Cardiac septum (tissue), 1 donor: Measurements from ENCODE around the gene TTC3. TPM values are rescaled to one million over a fixed set of nuclear protein-coding genes. Genes with fewer than 3 reads are reported as not detected.
"Not testable (repeated sequence)": the region's sequence is repeated elsewhere in the genome, so short reads cannot be mapped to it uniquely, and the experiment has no call there.

Experiments
- DNase-seq: peaks from one replicate; pipeline ENCODE4 v3.0.0-alpha.2; 2020; ENCODE audit warnings: low spot score
- intact Hi-C: fragments of 100-400 bp; cut with DNase I; formaldehyde crosslinking; loops from one replicate; pipeline ENCODE4 v1.14.0; 2022
- total RNA-seq: library from RNA; stranded (reverse); fragmentation: NEBNext Ultra II Directional; extraction: Animal tissue kit (Norgen Biotek cat#: 25700); gene quantifications from one replicate; pipeline ENCODE4 v1.2.1, GENCODE V29; 2021
- donor health status: DM: no; HTN: no; CAD: no.

Gene TTC3
- total RNA-seq, 1 donor from 2014 or later, result 62.1 TPM

DNA sequence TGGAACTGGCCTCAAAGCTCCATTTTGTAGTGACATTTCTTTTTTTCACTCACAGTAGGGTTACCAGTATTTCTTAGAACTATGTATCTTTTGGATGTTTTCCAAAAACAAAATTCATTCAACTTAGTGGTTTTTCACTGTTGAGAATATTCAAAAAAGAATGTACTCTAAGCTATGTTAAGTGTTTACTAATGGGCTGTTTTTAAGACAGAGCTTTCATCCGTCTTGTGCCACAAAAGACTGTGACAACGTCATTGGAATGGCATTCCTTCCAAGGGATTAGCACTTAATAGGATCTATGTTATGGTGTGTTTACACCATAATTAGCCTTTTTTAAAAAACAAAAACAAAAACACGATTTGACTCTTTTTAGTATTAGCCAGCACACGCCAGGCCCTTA lies 66.8 kb downstream of the TTC3 start:
- intact Hi-C loops, result no loop called here
- DNase-seq, result no peak

GRCh38 chr21:37143392-37143791 lies 70.3 kb downstream of the TTC3 start:
- intact Hi-C loops, DNase-seq: not testable (repeated sequence)

GRCh38 chr21:37145635-37146111 lies 72.6 kb downstream of the TTC3 start:
- no peak for DNase-seq
- intact Hi-C loops, result no loop called here

GRCh38 chr21:37146320-37147235 lies 73.5 kb downstream of the TTC3 start:
- DNase-seq, result no peak
- intact Hi-C loops, result no loop called here

- intact Hi-C loops, result no loop called here
- no peak for DNase-seq
Measured at GRCh38 chr21:37149411-37149810, 76.4 kb downstream of the TTC3 start.

DNA sequence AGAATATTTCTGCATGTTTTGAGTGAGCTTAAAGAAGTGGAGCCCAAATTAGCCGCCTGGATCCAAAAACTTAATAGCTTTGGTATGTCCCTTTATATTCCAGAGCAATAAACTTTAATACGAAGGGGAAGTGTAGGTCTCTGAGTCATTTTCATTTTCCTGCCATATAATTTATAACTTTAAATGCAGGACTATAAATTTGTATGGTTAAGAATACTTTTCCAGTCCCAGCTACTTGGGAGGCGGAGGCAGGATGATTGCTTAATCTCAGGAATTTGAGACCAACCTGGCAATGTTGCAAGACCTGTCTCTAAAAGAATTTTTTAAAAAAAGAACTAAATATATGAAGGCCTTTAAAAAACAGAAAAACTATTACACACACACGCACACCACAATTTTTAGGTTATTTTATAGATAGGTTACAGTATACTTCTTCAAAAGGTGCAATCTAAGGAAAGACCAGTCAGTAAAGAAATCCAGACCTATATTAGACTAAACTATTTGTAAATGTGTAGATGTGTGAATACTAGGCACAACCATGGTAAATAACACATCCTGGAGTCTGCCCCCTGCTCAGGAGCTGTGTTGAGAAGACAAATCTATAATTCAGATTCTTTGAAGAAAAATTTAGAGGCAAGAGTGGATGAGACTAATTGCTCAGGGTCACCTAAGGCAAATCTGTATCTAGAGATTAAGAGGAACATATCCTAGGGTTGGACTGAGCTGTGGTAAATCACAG lies 80.3 kb downstream of the TTC3 start:
- DNase-seq, result no peak

GRCh38 chr21:37153935-37154350 lies 80.9 kb downstream of the TTC3 start:
- intact Hi-C loops, result no loop called here

More for the DNA sequence above, 80.3 kb downstream of the TTC3 start:
- intact Hi-C loops, result no loop called here

DNA sequence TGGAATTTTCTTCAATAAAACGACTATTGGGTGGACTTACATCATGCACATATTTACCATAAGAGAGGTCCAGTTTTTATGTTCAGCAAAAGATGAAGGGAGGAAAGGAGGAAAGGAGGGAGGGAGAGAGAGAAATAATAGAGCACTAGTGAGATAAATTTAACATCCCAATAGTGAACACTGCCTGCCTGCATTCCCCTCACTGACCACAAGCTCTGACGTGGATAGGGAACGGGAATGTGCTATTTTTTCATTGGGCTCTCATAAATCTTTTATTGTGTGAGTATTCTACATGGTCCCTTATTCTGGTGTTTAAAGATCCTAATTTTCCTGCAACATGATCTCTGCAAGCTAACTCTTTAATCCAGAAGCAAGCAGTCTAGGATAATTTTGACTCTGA lies 82.1 kb downstream of the TTC3 start:
- intact Hi-C loops, result no loop called here
- no peak for DNase-seq

More at GRCh38 chr21:37153935-37154350, 80.9 kb downstream of the TTC3 start:
- DNase-seq, result no peak

- intact Hi-C loops, result no loop called here
- no peak for DNase-seq
Measured at GRCh38 chr21:37157938-37158337, 84.9 kb downstream of the TTC3 start.

DNA sequence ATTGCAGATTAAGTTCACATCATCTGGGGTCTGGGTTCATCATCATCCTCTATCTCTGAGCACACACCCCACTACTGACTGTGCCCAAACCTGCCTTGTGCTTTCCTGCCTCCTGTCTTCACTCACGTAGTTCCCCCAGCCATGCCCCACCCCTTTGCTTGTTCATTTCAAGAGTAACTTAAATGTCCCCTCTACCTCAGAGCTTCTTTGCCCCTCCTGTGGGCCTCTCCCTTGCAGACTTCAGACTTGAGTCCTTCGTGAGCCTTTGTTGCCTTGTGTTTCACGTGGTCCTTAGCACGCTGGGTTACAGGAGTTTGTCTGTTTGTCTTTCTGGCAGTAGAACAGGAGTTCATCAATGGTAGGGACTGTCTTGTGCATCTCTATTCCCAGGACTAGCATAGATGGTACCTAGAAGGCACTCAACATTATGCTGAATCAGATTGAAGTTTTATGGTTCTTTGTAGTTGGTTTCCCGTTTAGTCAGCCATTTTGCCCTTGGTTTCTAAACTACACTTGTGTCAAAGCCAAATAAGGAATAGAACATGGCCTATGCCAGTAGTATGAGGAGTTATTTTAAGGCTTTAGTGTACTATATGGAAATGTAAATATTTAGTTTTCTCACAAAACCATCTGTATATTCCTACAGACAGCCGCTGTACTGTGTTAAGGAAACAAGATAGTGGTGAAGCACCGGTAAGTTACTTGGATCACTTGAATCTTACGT lies 86.2 kb downstream of the TTC3 start:
- DNase-seq, result no peak
- intact Hi-C loops, result no loop called here

GRCh38 chr21:37159949-37160348 lies 86.9 kb downstream of the TTC3 start:
- DNase-seq, result no peak
- intact Hi-C loops, result loop anchor here (10.0 kb wide), 1 partner anchor 425 kb away; no protein-coding TSS in a partner anchor

- DNase-seq, result no peak
- intact Hi-C loops, result loop anchor here (10.0 kb wide), 1 partner anchor 420 kb away; no protein-coding TSS in a partner anchor
Measured at GRCh38 chr21:37164742-37165141, 91.7 kb downstream of the TTC3 start.

DNA sequence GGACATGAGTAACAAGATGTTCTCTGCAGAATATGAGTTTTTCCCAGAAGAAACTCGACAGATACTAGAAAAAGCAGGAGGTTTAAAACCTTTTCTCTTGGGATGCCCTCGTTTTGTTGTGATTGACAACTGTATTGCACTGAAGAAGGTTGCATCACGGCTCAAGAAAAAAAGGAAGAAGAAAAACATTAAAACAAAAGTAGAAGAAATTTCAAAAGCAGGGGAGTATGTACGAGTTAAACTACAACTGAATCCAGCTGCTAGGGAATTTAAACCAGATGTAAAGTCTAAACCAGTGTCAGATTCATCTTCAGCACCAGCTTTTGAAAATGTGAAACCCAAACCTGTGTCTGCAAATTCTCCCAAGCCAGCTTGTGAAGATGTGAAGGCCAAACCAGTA lies 92.5 kb downstream of the TTC3 start:
- intact Hi-C loops, result loop anchor here (10.0 kb wide), 1 partner anchor 419 kb away; no protein-coding TSS in a partner anchor
- no peak for DNase-seq

GRCh38 chr21:37166733-37167132 lies 93.7 kb downstream of the TTC3 start:
- intact Hi-C loops, result loop anchor here (10.0 kb wide), 1 partner anchor 418 kb away; no protein-coding TSS in a partner anchor
- DNase-seq, result no peak

DNA sequence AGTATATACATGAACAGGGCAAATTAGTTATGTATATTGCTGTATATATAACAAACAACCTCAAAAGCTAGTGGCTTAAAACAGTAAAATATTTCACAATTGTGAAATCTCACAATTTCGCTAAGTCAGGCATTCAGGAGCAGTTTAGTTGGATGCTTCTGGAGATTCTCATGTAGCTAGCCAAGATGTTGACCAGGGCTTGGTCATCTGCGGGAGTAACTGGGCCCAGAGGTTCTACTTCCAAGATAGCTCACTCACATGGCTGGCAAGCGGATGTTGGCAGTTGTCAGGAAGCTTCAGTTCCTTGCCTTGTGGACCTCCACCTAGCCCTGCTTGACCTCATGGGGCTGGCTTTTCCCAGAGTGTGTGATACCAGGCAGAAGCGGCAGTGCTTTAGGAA lies 95.6 kb downstream of the TTC3 start:
- intact Hi-C loops, result loop anchor here (10.0 kb wide), 1 partner anchor 416 kb away; no protein-coding TSS in a partner anchor
- DNase-seq, result no peak

- intact Hi-C loops, result no loop called here
- no peak for DNase-seq
Measured at GRCh38 chr21:37172646-37173045, 99.6 kb downstream of the TTC3 start.

- intact Hi-C loops, result no loop called here
- no peak for DNase-seq
Measured at GRCh38 chr21:37176716-37177115, 103.7 kb downstream of the TTC3 start.

DNA sequence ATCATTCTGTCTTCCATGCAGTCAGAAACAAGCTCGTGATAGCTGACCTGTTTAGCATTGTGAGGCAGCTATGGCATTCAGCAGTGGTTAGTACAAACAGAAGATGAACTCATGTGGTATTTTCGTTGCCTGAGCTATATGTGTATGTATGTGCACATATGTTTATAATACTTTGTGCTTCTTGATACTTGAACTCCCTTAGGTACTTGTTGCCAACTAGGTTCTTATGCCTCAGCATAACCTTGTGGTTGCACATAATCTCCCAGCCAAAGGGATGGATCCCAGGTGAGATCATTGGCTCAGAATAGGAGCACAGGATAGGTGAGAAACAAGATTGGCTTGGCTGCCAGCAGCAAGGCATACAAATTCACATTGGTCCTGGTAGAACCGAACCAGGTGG lies 108.0 kb downstream of the TTC3 start:
- intact Hi-C loops, result no loop called here
- no peak for DNase-seq

DNA sequence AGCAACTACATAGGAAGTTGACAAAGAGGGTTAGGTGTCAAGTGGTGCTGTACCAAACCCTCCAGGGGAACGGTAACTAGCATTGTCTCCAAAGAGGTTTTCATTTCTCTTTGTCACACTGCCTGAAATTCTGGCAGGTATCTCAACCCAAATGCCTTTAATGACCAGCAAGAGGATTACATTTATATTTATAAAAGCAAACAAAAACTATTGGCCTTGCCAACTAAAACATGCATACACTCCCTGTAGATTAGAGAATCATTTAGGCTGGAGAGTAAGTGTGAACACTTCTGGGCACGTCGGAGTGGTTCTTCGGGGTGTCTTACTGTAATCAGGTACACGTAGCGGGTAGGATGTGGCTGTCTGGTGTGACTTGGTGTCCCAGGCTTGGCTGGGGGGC lies 109.2 kb downstream of the TTC3 start:
- intact Hi-C loops, result no loop called here
- no peak for DNase-seq

- intact Hi-C loops, result no loop called here
- DNase-seq, result no peak
Measured at GRCh38 chr21:37183749-37184148, 110.7 kb downstream of the TTC3 start.
